ENCODE measurements around the gene MMP20. TPM values are rescaled to one million over a fixed set of nuclear protein-coding genes. Genes with fewer than 3 reads are reported as not detected.
A peak's percentile ranks its signal among the peaks of the same experiment; 100 is the strongest.

Gene MMP20
- total RNA-seq, 1 experiment from 2014 or later = not detected

DNA sequence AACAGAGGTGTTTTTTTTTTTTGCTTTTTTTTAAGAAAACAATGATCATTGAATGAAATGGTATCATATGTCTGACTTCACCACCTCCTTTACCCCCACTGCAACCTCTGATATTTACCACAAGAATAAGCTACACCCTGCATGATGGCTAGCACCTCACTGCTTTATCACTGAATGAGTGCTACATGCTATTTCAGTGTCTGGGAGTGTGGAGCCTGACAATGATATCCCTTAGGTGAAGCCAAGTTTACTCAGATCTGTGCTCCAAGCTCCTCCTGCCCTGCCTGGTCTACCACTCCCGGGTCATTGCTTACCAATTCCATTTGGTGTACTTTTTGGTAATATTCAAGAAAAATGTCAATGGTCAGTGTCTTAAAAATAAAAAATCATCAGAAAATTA lies 21.1 kb downstream of the MMP20 start:
- POLR2A ChIA-PET = interaction anchor here (0.7 kb wide), 3 partner anchors 9 to 52 kb away, joined by 3 to 9 read pairs (median 3); no protein-coding TSS in a partner anchor
- no peaks in the 10 kb centered on the region for H3K27me3 ChIP-seq (ENCODE audit: control insufficient read depth, insufficient read depth, low read length)
- H3K9me3 ChIP-seq (ENCODE audit: control insufficient read depth, insufficient read depth, low read depth, low read length) = no peaks in the 10 kb centered on the region
- no peak overlapping the region for H3K4me3 ChIP-seq (ENCODE audit: low read depth in 2 of 2, low read length in 2 of 2)
- peak overlapping the region; percentile 93 for H3K27ac ChIP-seq (ENCODE audit: low read length)
- in situ Hi-C loops (cut with HindIII; ENCODE audit: low pct_unique_long_range_greater_than_20kb, low sequenced_read_pairs) = no loop called here
- intact Hi-C loops (cut with micrococcal nuclease; ENCODE audit: unreplicated experiment) = no loop called here
- peaks cover 50% of the 10 kb centered on the region for H3K4me1 ChIP-seq (ENCODE audit: control insufficient read depth, insufficient read depth, low read length)
- DNase-seq (ENCODE audit: low read depth, low spot score) (no peak), ATAC-seq (no peak)
- TF ChIP-seq, protein P1, sequence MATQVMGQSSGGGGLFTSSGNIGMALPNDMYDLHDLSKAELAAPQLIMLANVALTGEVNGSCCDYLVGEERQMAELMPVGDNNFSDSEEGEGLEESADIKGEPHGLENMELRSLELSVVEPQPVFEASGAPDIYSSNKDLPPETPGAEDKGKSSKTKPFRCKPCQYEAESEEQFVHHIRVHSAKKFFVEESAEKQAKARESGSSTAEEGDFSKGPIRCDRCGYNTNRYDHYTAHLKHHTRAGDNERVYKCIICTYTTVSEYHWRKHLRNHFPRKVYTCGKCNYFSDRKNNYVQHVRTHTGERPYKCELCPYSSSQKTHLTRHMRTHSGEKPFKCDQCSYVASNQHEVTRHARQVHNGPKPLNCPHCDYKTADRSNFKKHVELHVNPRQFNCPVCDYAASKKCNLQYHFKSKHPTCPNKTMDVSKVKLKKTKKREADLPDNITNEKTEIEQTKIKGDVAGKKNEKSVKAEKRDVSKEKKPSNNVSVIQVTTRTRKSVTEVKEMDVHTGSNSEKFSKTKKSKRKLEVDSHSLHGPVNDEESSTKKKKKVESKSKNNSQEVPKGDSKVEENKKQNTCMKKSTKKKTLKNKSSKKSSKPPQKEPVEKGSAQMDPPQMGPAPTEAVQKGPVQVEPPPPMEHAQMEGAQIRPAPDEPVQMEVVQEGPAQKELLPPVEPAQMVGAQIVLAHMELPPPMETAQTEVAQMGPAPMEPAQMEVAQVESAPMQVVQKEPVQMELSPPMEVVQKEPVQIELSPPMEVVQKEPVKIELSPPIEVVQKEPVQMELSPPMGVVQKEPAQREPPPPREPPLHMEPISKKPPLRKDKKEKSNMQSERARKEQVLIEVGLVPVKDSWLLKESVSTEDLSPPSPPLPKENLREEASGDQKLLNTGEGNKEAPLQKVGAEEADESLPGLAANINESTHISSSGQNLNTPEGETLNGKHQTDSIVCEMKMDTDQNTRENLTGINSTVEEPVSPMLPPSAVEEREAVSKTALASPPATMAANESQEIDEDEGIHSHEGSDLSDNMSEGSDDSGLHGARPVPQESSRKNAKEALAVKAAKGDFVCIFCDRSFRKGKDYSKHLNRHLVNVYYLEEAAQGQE (IDR thresholded peaks at IDR 0.05; ENCODE audit: insufficient read depth in 1 of 2, low read depth in 2 of 2, low read length in 1 of 2) = no peak
- TF ChIP-seq SIN3A (IDR thresholded peaks at IDR 0.05; ENCODE audit: borderline replicate concordance, insufficient read depth, low read depth, low read length) = no peak
- H3K36me3 ChIP-seq (ENCODE audit: control insufficient read depth, insufficient read depth, low read length) = no peaks in the 10 kb centered on the region
- CTCF ChIA-PET = interaction anchor here (0.6 to 0.7 kb wide), 3 partner anchors 136 to 257 kb away, joined by 5 to 6 read pairs (median 5); partner anchors contain the start of gene BIRC2
- no TSS peak for BruUV-seq (replicated peaks)

DNA sequence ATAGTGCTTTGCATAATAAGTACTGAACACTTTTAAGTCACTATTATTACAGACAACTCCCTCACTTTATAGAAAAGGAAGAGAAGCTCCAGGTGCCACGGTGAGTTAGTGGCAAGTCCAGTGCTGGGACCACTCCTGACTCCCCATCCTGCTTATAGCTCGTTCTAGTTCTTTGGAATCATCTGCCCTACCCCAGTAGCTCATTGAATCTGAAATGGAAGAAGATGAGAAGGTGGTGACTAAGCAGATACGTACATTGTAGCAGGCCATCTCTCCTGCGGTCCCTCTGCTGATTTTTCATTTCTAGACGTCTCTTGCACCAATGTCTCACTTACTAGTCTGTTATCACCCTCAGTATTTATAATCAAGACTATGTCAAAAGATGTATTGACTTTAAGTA lies 21.6 kb downstream of the MMP20 start:
- intact Hi-C loops (cut with micrococcal nuclease; ENCODE audit: unreplicated experiment) (no loop called here), in situ Hi-C loops (cut with HindIII; ENCODE audit: low pct_unique_long_range_greater_than_20kb, low sequenced_read_pairs) (no loop called here)
- Histone ChIP-seq H3K4me3 (ENCODE audit: low read depth in 2 of 2, low read length in 2 of 2) (no peak overlapping the region), H3K27me3 (ENCODE audit: control insufficient read depth, insufficient read depth, low read length) (no peaks in the 10 kb centered on the region), H3K36me3 (ENCODE audit: control insufficient read depth, insufficient read depth, low read length) (no peaks in the 10 kb centered on the region), H3K9me3 (ENCODE audit: control insufficient read depth, insufficient read depth, low read depth, low read length) (no peaks in the 10 kb centered on the region), H3K27ac (ENCODE audit: low read length) (peak overlapping the region; percentile 93), H3K4me1 (ENCODE audit: control insufficient read depth, insufficient read depth, low read length) (peaks cover 50% of the 10 kb centered on the region)
- BruUV-seq (replicated peaks) = no TSS peak
- TF ChIP-seq SIN3A (IDR thresholded peaks at IDR 0.05; ENCODE audit: borderline replicate concordance, insufficient read depth, low read depth, low read length) = no peak
- no peak for TF ChIP-seq POLR2AphosphoS5 (IDR thresholded peaks at IDR 0.05; ENCODE audit: low read depth, low read length)
- TF ChIP-seq, protein P2, sequence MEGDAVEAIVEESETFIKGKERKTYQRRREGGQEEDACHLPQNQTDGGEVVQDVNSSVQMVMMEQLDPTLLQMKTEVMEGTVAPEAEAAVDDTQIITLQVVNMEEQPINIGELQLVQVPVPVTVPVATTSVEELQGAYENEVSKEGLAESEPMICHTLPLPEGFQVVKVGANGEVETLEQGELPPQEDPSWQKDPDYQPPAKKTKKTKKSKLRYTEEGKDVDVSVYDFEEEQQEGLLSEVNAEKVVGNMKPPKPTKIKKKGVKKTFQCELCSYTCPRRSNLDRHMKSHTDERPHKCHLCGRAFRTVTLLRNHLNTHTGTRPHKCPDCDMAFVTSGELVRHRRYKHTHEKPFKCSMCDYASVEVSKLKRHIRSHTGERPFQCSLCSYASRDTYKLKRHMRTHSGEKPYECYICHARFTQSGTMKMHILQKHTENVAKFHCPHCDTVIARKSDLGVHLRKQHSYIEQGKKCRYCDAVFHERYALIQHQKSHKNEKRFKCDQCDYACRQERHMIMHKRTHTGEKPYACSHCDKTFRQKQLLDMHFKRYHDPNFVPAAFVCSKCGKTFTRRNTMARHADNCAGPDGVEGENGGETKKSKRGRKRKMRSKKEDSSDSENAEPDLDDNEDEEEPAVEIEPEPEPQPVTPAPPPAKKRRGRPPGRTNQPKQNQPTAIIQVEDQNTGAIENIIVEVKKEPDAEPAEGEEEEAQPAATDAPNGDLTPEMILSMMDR (IDR thresholded peaks at IDR 0.05) = no peak
- TF ChIP-seq, protein P1 (IDR thresholded peaks at IDR 0.05; ENCODE audit: insufficient read depth in 1 of 2, low read depth in 2 of 2, low read length in 1 of 2) = no peak
- TF ChIP-seq TCF7L2 (IDR thresholded peaks at IDR 0.05; ENCODE audit: low read depth, low read length) = no peak
- ChIA-PET CTCF (interaction anchor here (0.6 to 0.7 kb wide), 3 partner anchors 136 to 257 kb away, joined by 5 to 6 read pairs (median 5); partner anchors contain the start of gene BIRC2), POLR2A (interaction anchor here (0.6 to 0.7 kb wide), 3 partner anchors 27 to 243 kb away, joined by 3 to 9 read pairs (median 6); no protein-coding TSS in a partner anchor)
- ATAC-seq (peak; percentile 10), DNase-seq (ENCODE audit: low read depth, low spot score) (no peak)
